DND-41 (cell line): ENCODE data around the gene FGF14.

Experiments
- ATAC-seq: fragments of 200-7000 bp; cut with Tn5 transposase; 3 replicates; pipeline ENCODE4 v1.9.1; 2021; ENCODE audit warnings: low read depth; ENCODE audit not compliant: insufficient read depth
- DNase-seq: peaks from one replicate; pipeline ENCODE4 v3.0.0-alpha.2; 2020
- H2AFZ ChIP-seq: 2 replicates; pipeline ENCODE4 v1.6.0; 2012; ENCODE audit warnings: low read depth, low read length
- H3K27ac ChIP-seq: 2 replicates; pipeline ENCODE4 v1.5.1; 2012; ENCODE audit warnings: low read length, inconsistent platforms
- H3K27me3 ChIP-seq: fragments of 200-600 bp; sonication (generic); 2 replicates; pipeline ENCODE4 v1.6.0; 2012; ENCODE audit warnings: low read length, mild to moderate bottlenecking, inconsistent platforms; ENCODE audit not compliant: insufficient read depth, poor library complexity
- H3K36me3 ChIP-seq: 2 replicates; pipeline ENCODE4 v1.5.1; 2012; ENCODE audit warnings: low read length, inconsistent platforms; ENCODE audit not compliant: insufficient read depth
- H3K4me1 ChIP-seq: 2 replicates; pipeline ENCODE4 v1.5.1; 2012; ENCODE audit warnings: mild to moderate bottlenecking, low read length; ENCODE audit not compliant: insufficient read depth
- H3K4me2 ChIP-seq: 2 replicates; pipeline ENCODE4 v1.6.0; 2012; ENCODE audit warnings: mild to moderate bottlenecking, moderate library complexity, low read length, inconsistent platforms; ENCODE audit not compliant: insufficient read depth
- H3K4me3 ChIP-seq, 2 experiments: fragments of 200-600 bp in 1 of 2; shearing (Covaris generic) in 1 of 2; 2 replicates each; pipeline ENCODE4 v1.5.1; 2012 to 2016; ENCODE audit warnings: inconsistent platforms in 2 of 2, low read length in 2 of 2, mild to moderate bottlenecking in 2 of 2, low read depth in 1 of 2, moderate library complexity in 1 of 2
- H3K79me2 ChIP-seq: 2 replicates; pipeline ENCODE4 v1.6.0; 2012; ENCODE audit warnings: low read length, inconsistent platforms; ENCODE audit not compliant: insufficient read depth
- H3K9ac ChIP-seq: 2 replicates; pipeline ENCODE4 v1.6.0; 2012; ENCODE audit warnings: low read depth, mild to moderate bottlenecking, inconsistent platforms, low read length, moderate library complexity
- H3K9me3 ChIP-seq: 2 replicates; pipeline ENCODE4 v1.5.1; 2012; ENCODE audit warnings: low read length, moderate library complexity, mild to moderate bottlenecking, inconsistent platforms; ENCODE audit not compliant: insufficient read depth, severe bottlenecking
- H4K20me1 ChIP-seq: 2 replicates; pipeline ENCODE4 v1.6.0; 2012; ENCODE audit warnings: low read length; ENCODE audit not compliant: insufficient read depth
- EZH2 ChIP-seq: IDR thresholded peaks from 3 replicates; pipeline ENCODE4 v1.6.1; 2012; ENCODE audit warnings: borderline replicate concordance, low read depth, mild to moderate bottlenecking, moderate library complexity, low read length, inconsistent platforms; ENCODE audit not compliant: severe bottlenecking
- TF ChIP-seq, protein P1 (sequence below): IDR thresholded peaks from 2 replicates; pipeline ENCODE4 v1.5.1; 2012; ENCODE audit warnings: borderline replicate concordance, low read length, moderate library complexity, mild to moderate bottlenecking; ENCODE audit not compliant: poor library complexity, severe bottlenecking; ENCODE audit errors: extremely low read depth

Gene FGF14

GRCh38 chr13:102326381-102327118, 75.3 kb downstream of the FGF14 start:
- DNase-seq: no peak
- no peak overlapping the region for H3K4me3 ChIP-seq
- H3K27ac ChIP-seq: no peak overlapping the region
- H3K4me1 ChIP-seq: no peaks in the 10 kb centered on the region
- H4K20me1 ChIP-seq: no peaks in the 10 kb centered on the region
- no peak for ATAC-seq
- no peaks in the 10 kb centered on the region for H3K9me3 ChIP-seq
- no peak overlapping the region for H2AFZ ChIP-seq
- H3K27me3 ChIP-seq: no peaks in the 10 kb centered on the region
- H3K4me2 ChIP-seq: no peak overlapping the region
- H3K79me2 ChIP-seq: no peaks in the 10 kb centered on the region
- TF ChIP-seq, protein P1, sequence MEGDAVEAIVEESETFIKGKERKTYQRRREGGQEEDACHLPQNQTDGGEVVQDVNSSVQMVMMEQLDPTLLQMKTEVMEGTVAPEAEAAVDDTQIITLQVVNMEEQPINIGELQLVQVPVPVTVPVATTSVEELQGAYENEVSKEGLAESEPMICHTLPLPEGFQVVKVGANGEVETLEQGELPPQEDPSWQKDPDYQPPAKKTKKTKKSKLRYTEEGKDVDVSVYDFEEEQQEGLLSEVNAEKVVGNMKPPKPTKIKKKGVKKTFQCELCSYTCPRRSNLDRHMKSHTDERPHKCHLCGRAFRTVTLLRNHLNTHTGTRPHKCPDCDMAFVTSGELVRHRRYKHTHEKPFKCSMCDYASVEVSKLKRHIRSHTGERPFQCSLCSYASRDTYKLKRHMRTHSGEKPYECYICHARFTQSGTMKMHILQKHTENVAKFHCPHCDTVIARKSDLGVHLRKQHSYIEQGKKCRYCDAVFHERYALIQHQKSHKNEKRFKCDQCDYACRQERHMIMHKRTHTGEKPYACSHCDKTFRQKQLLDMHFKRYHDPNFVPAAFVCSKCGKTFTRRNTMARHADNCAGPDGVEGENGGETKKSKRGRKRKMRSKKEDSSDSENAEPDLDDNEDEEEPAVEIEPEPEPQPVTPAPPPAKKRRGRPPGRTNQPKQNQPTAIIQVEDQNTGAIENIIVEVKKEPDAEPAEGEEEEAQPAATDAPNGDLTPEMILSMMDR: no peak
- no peak for TF ChIP-seq EZH2
- H3K9ac ChIP-seq: no peak overlapping the region
- H3K36me3 ChIP-seq: no peaks in the 10 kb centered on the region

DNA sequence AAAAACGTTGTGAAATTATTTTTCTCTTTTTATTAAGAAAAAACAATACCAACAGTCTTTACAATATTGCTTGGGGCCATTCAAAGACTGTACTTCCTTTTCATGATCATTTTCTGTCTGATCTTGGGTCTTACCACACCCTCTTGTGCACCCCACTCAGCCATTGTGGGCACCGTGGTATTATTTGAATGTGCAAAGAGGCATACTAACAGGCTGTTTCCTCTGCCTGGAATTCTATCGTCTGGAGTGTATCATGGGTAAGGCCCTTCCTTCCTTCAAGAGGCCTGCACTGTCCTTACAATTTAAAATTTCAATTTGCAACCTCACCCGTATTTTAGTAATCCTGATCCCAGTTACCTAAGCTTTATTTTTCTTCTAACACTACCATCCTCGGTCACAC, 76.5 kb downstream of the FGF14 start:
- H4K20me1 ChIP-seq: no peaks in the 10 kb centered on the region
- DNase-seq (no peak), ATAC-seq (no peak)
- H3K4me3 ChIP-seq: no peak overlapping the region
- H3K4me1 ChIP-seq: no peaks in the 10 kb centered on the region
- no peaks in the 10 kb centered on the region for H3K9me3 ChIP-seq
- no peaks in the 10 kb centered on the region for H3K27me3 ChIP-seq
- H3K4me2 ChIP-seq: no peak overlapping the region
- H3K9ac ChIP-seq: no peak overlapping the region
- H3K79me2 ChIP-seq: no peaks in the 10 kb centered on the region
- no peak overlapping the region for H2AFZ ChIP-seq
- H3K36me3 ChIP-seq: no peaks in the 10 kb centered on the region
- TF ChIP-seq EZH2: no peak
- no peak overlapping the region for H3K27ac ChIP-seq

GRCh38 chr13:102323505-102323904, 78.3 kb downstream of the FGF14 start:
- H3K4me1 ChIP-seq: no peaks in the 10 kb centered on the region
- H3K79me2 ChIP-seq: no peaks in the 10 kb centered on the region
- DNase-seq (no peak), ATAC-seq (no peak)
- no peak overlapping the region for H3K4me3 ChIP-seq
- no peaks in the 10 kb centered on the region for H4K20me1 ChIP-seq
- no peak overlapping the region for H3K27ac ChIP-seq
- no peaks in the 10 kb centered on the region for H3K27me3 ChIP-seq
- H3K4me2 ChIP-seq: no peak overlapping the region
- H2AFZ ChIP-seq: no peak overlapping the region
- no peaks in the 10 kb centered on the region for H3K36me3 ChIP-seq
- H3K9me3 ChIP-seq: no peaks in the 10 kb centered on the region
- H3K9ac ChIP-seq: no peak overlapping the region
- TF ChIP-seq, protein P1: no peak
- TF ChIP-seq EZH2: no peak

GRCh38 chr13:102323012-102323411, 78.8 kb downstream of the FGF14 start:
- H3K79me2 ChIP-seq: no peaks in the 10 kb centered on the region
- H3K27me3 ChIP-seq: no peaks in the 10 kb centered on the region
- no peak overlapping the region for H3K4me2 ChIP-seq
- no peak overlapping the region for H3K4me3 ChIP-seq
- H3K36me3 ChIP-seq: no peaks in the 10 kb centered on the region
- no peak overlapping the region for H2AFZ ChIP-seq
- no peaks in the 10 kb centered on the region for H4K20me1 ChIP-seq
- no peak for DNase-seq
- H3K4me1 ChIP-seq: no peaks in the 10 kb centered on the region
- no peaks in the 10 kb centered on the region for H3K9me3 ChIP-seq
- H3K9ac ChIP-seq: no peak overlapping the region
- no peak overlapping the region for H3K27ac ChIP-seq
- ATAC-seq: no peak
- TF ChIP-seq, protein P1: no peak
- no peak for TF ChIP-seq EZH2
